ENCODE results near the gene IGF2BP2.

DNA sequence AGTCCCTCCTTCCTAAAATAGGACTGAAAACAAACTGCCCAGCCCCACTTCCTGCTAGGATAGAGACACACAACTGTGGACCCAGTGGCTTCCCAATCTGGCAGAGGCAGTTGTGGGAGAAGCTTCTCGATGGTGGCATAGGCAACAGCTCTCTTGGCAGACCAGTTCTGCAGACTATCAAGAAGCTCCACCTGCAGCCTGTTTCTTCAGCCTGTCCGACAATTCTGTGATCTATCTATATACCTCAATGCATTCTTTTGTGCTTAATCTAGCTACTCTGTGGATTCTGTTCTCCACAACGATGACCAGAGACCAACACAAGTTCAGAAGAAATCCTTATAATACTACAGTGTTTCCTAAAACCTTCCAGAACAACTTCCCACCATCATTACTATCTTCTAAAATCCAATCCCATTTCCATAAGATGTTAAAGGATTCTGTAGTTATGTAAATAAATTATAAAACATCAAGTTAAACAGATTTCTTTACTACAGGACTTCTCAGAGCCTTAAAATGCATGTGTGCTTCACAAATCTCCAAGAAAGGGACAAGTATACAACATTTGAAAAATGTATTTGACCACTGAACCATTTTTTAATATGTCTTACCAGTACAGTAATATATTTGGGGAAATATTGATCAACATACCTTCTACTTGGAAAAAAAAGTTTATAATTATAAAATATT lies 57.7 kb downstream of the IGF2BP2 start:
- TF ChIP-seq POLR2A (IDR thresholded peaks at IDR 0.05; ENCODE audit: low read length) = no peak
- no peak for TF ChIP-seq GATA1 (IDR thresholded peaks at IDR 0.05; ENCODE audit: low read depth, low read length)
